Neutrophil (primary cell): ENCODE results near the gene TASL.

Experiments
- H3K27ac ChIP-seq: fragments of 200-600 bp; sonication (generic); 2 replicates; pipeline ENCODE4 v1.5.1; 2016; ENCODE audit warnings: mild to moderate bottlenecking, moderate library complexity
- H3K27me3 ChIP-seq: fragments of 200-600 bp; sonication (generic); 2 replicates; pipeline ENCODE4 v1.6.0; 2016; ENCODE audit warnings: mild to moderate bottlenecking
- H3K36me3 ChIP-seq: fragments of 200-600 bp; sonication (generic); 2 replicates; pipeline ENCODE4 v1.5.1; 2017
- H3K4me1 ChIP-seq, 2 experiments: fragments of 200-600 bp in 1 of 2; sonication (generic) in 1 of 2; 1 replicate in 1 of 2; 2 replicates in 1 of 2; pipeline versions ENCODE4 v1.5.1 to v1.6.1; 2013 to 2016; ENCODE audit warnings: low read depth in 1 of 2, low read length in 1 of 2, mild to moderate bottlenecking in 1 of 2, moderate library complexity in 1 of 2; ENCODE audit not compliant: control insufficient read depth in 1 of 2, insufficient read depth in 1 of 2
- H3K4me3 ChIP-seq, 2 experiments: fragments of 200-600 bp in 1 of 2; sonication (generic) in 1 of 2; 1 replicate in 1 of 2; 2 replicates in 1 of 2; pipeline ENCODE4 v1.5.1; 2013 to 2016; ENCODE audit warnings: low read depth in 1 of 2, low read length in 1 of 2, mild to moderate bottlenecking in 1 of 2, moderate library complexity in 1 of 2
- H3K9me3 ChIP-seq: fragments of 200-600 bp; sonication (generic); 2 replicates; pipeline ENCODE4 v1.5.1; 2016
- CTCF ChIP-seq: fragments of 200-600 bp; sonication (generic); IDR thresholded peaks from 2 replicates; pipeline ENCODE4 v1.5.1; 2016; ENCODE audit warnings: antibody characterized with exemption

Gene TASL

GRCh38 chrX:30521440-30522182, 56.0 kb downstream of the TASL start:
- Histone ChIP-seq H3K9me3 (no peaks in the 10 kb centered on the region), H3K4me1 (no peaks in the 10 kb centered on the region), H3K27me3 (no peaks in the 10 kb centered on the region), H3K36me3 (no peaks in the 10 kb centered on the region), H3K4me3 (no peak overlapping the region), H3K27ac (no peak overlapping the region)
- TF ChIP-seq CTCF, result no peak

- H3K27ac ChIP-seq, result no peak overlapping the region
- no peaks in the 10 kb centered on the region for H3K4me1 ChIP-seq
- H3K36me3 ChIP-seq, result no peaks in the 10 kb centered on the region
- H3K9me3 ChIP-seq, result no peaks in the 10 kb centered on the region
- no peaks in the 10 kb centered on the region for H3K27me3 ChIP-seq
- no peak overlapping the region for H3K4me3 ChIP-seq
- no peak for TF ChIP-seq CTCF
These were observed 64.3 kb downstream of the TASL start for GRCh38 chrX:30513284-30513683.
